SK-N-SH (cell line): ENCODE measurements around the gene BCAS4. TPM values are rescaled to one million over a fixed set of nuclear protein-coding genes. Genes with fewer than 3 reads are reported as not detected.

Experiments
- CTCF ChIA-PET: fragments of 300-600, 350-600 bp; formaldehyde crosslinking; extraction: SDS; loops from one replicate; lab custom pipeline; 2021; lab: Yijun Ruan, JAX
- POLR2A ChIA-PET: fragments of 350-600 bp; sonication (Branson Sonifier 250); formaldehyde crosslinking; extraction: SDS; loops from one replicate; lab custom pipeline; 2020; ENCODE audit warnings: antibody characterized with exemption, inconsistent platforms; lab: Yijun Ruan, JAX
- DNase-seq: peaks from one replicate; pipeline ENCODE4 v3.0.0; 2012
- H2AFZ ChIP-seq: fragments of 200-600 bp; sonication (generic); 2 replicates; pipeline ENCODE4 v1.8.1; 2016; ENCODE audit warnings: antibody characterized with exemption, mild to moderate bottlenecking, low read depth
- H3F3A ChIP-seq: fragments of 200-600 bp; sonication (generic); replicated peaks from 2 replicates; pipeline ENCODE3; 2016; ENCODE audit warnings: antibody characterized with exemption, mild to moderate bottlenecking; ENCODE audit not compliant: insufficient read depth
- H3K27ac ChIP-seq, 2 experiments: fragments of 200-500 bp in 1 of 2; fragments of 200-600 bp in 1 of 2; sonication (Bioruptor generic) in 1 of 2; sonication (generic), shearing (Covaris generic) in 1 of 2; 2 replicates each; pipeline versions ENCODE4 v1.5.1 to v1.6.1; 2014 to 2016; ENCODE audit warnings: low read depth in 2 of 2, inconsistent platforms in 1 of 2, low read length in 1 of 2, mild to moderate bottlenecking in 1 of 2, mixed read lengths in 1 of 2
- H3K27me3 ChIP-seq: fragments of 200-600 bp; sonication (generic), shearing (Covaris generic); 2 replicates; pipeline ENCODE4 v1.6.1; 2016; ENCODE audit warnings: mixed run types; ENCODE audit not compliant: insufficient read depth
- H3K36me3 ChIP-seq, 2 experiments: fragments of 200-500 bp in 1 of 2; fragments of 200-600 bp in 1 of 2; sonication (Bioruptor generic) in 1 of 2; sonication (generic) in 1 of 2; replicated peaks in 1 of 2; 2 replicates each; pipeline versions ENCODE3 to v1.5.1; 2014 to 2016; ENCODE audit warnings: low read length in 1 of 2, mild to moderate bottlenecking in 1 of 2; ENCODE audit not compliant: insufficient read depth in 2 of 2, control insufficient read depth in 1 of 2
- H3K4me1 ChIP-seq, 2 experiments: fragments of 200-500 bp in 1 of 2; fragments of 200-600 bp in 1 of 2; sonication (Bioruptor generic) in 1 of 2; sonication (generic), shearing (Covaris generic) in 1 of 2; 2 replicates each; pipeline versions ENCODE4 v1.5.1 to v1.6.1; 2014 to 2016; ENCODE audit warnings: low read depth in 1 of 2, low read length in 1 of 2, mixed run types in 1 of 2; ENCODE audit not compliant: insufficient read depth in 2 of 2, control insufficient read depth in 1 of 2
- H3K4me2 ChIP-seq: fragments of 200-600 bp; sonication (generic), shearing (Covaris generic); 2 replicates; pipeline ENCODE4 v1.6.1; 2017; ENCODE audit warnings: mixed run types
- H3K4me3 ChIP-seq, 2 experiments: fragments of 200-500 bp in 1 of 2; fragments of 200-600 bp in 1 of 2; sonication (Bioruptor generic) in 1 of 2; sonication (generic), shearing (Covaris generic) in 1 of 2; 2 replicates each; pipeline versions ENCODE4 v1.5.1 to v1.8.1; 2014 to 2016; ENCODE audit warnings: low read depth in 2 of 2, inconsistent platforms in 1 of 2, low read length in 1 of 2, mild to moderate bottlenecking in 1 of 2, mixed read lengths in 1 of 2, moderate library complexity in 1 of 2
- H3K79me2 ChIP-seq: fragments of 200-600 bp; sonication (generic); 2 replicates; pipeline ENCODE4 v1.8.1; 2017; ENCODE audit warnings: mild to moderate bottlenecking; ENCODE audit not compliant: insufficient read depth
- H3K9ac ChIP-seq: fragments of 200-600 bp; sonication (generic); 2 replicates; pipeline ENCODE4 v1.6.1; 2017; ENCODE audit warnings: mixed run types
- H3K9me2 ChIP-seq: fragments of 200-600 bp; sonication (generic); 2 replicates; pipeline ENCODE4 v1.6.1; 2017; ENCODE audit warnings: mixed run types
- H3K9me3 ChIP-seq: fragments of 200-600 bp; sonication (generic); 2 replicates; pipeline ENCODE4 v1.6.1; 2017; ENCODE audit warnings: mixed run types, mild to moderate bottlenecking, moderate library complexity
- H4K20me1 ChIP-seq: fragments of 200-600 bp; sonication (generic); 2 replicates; pipeline ENCODE4 v1.6.1; 2017; ENCODE audit warnings: mild to moderate bottlenecking, mixed run types; ENCODE audit not compliant: insufficient read depth
- CTCF ChIP-seq: fragments of 200-600 bp; sonication (generic); IDR thresholded peaks from 2 replicates; pipeline ENCODE4 v1.6.1; 2017; ENCODE audit warnings: antibody characterized with exemption, mild to moderate bottlenecking, moderate library complexity
- ELF1 ChIP-seq: IDR thresholded peaks from 2 replicates; pipeline ENCODE4 v1.4.0; 2012
- EZH2phosphoT487 ChIP-seq: fragments of 200-600 bp; sonication (generic); IDR thresholded peaks from 2 replicates; pipeline ENCODE4 v1.6.1; 2017; ENCODE audit warnings: low read depth, mixed run types, mild to moderate bottlenecking, antibody characterized with exemption, moderate library complexity, borderline replicate concordance
- FOXJ3 ChIP-seq: sonication (generic); formaldehyde crosslinking; IDR thresholded peaks from 2 replicates; pipeline ENCODE4 v1.5.1; 2020; ENCODE audit warnings: mild to moderate bottlenecking, missing genetic modification reagents
- FOXM1 ChIP-seq: IDR thresholded peaks from 2 replicates; pipeline ENCODE4 v1.4.0; 2012; ENCODE audit warnings: low read depth, mild to moderate bottlenecking
- IRF3 ChIP-seq: fragments of 150-350 bp; IDR thresholded peaks from 2 replicates; pipeline ENCODE4 v1.6.1; 2016; ENCODE audit warnings: mild to moderate bottlenecking, low read depth, low read length
- MAX ChIP-seq: IDR thresholded peaks from 2 replicates; pipeline ENCODE4 v1.4.0; 2012; ENCODE audit warnings: low read depth
- MXI1 ChIP-seq: IDR thresholded peaks from 2 replicates; pipeline ENCODE4 v1.6.1; 2012; ENCODE audit warnings: mild to moderate bottlenecking, low read depth, low read length, improper control_type of control experiment
- RAD21 ChIP-seq: IDR thresholded peaks from 2 replicates; pipeline ENCODE4 v1.6.1; 2012; ENCODE audit warnings: mild to moderate bottlenecking, low read length
- RCOR1 ChIP-seq: fragments of 150-350 bp; IDR thresholded peaks from 2 replicates; pipeline ENCODE4 v1.6.1; 2017; ENCODE audit warnings: antibody characterized with exemption, low read length
- REST ChIP-seq: IDR thresholded peaks from 2 replicates; pipeline ENCODE4 v1.6.1; 2012; ENCODE audit warnings: mild to moderate bottlenecking, low read depth, low read length, moderate library complexity
- RXRA ChIP-seq: IDR thresholded peaks from 2 replicates; pipeline ENCODE4 v1.4.0; 2012; ENCODE audit warnings: low read depth, mild to moderate bottlenecking, borderline replicate concordance
- SMC3 ChIP-seq: IDR thresholded peaks from 2 replicates; pipeline ENCODE4 v1.6.1; 2012; ENCODE audit warnings: low read depth, low read length, improper control_type of control experiment
- TAF1 ChIP-seq: IDR thresholded peaks from 2 replicates; pipeline ENCODE4 v1.6.1; 2012; ENCODE audit warnings: low read depth, mild to moderate bottlenecking, low read length, moderate library complexity, borderline replicate concordance
- ZBTB33 ChIP-seq: IDR thresholded peaks from 2 replicates; pipeline ENCODE4 v1.4.0; 2012; ENCODE audit warnings: low read depth, borderline replicate concordance
- WGBS: methylation state at CpG from one replicate; pipeline ENCODE4 v1.1.6; 2017; ENCODE audit warnings: low lambda C conversion rate; 5-methylcytosine and 5-hydroxymethylcytosine counted together
- polyA plus RNA-seq, 3 experiments: library from polyadenylated mRNA; depleted of rRNA; stranded (reverse); fragments of >200 nt; gene quantifications; 2 replicates each; pipeline ENCODE4 v1.2.3, GENCODE V29; 2012

BCAS4 gene
- polyA plus RNA-seq, 1 of the 3 experiments (the other 2 are of a cell fraction) = 43.8 TPM

GRCh38 chr20:50870561-50871161, 75.8 kb downstream of the BCAS4 start:
- ChIA-PET POLR2A (no interaction called here), CTCF (interaction anchor here (0.6 to 1.6 kb wide), 3 partner anchors 59 to 87 kb away, joined by 3 to 5 read pairs (median 4); no protein-coding TSS in a partner anchor)
- Histone ChIP-seq H3K27ac (no peak overlapping the region), H3K36me3 (no peaks in the 10 kb centered on the region), H3K9me2 (no peaks in the 10 kb centered on the region), H4K20me1 (no peaks in the 10 kb centered on the region), H3K4me3 (no peak overlapping the region), H2AFZ (no peak overlapping the region), H3K79me2 (no peaks in the 10 kb centered on the region), H3F3A (no peaks in the 10 kb centered on the region), H3K9ac (no peak overlapping the region), H3K27me3 (no peaks in the 10 kb centered on the region), H3K4me2 (no peak overlapping the region), H3K9me3 (no peaks in the 10 kb centered on the region), H3K4me1 (peaks cover 0 to 4% of the 10 kb centered on the region in 2 experiments; a peak in 1 of 4 replicates)
- 91% methylated on average over 12 of the region's 19 CpGs for WGBS
- DNase-seq = no peak
- TF ChIP-seq FOXJ3 (no peak), TAF1 (no peak)

GRCh38 chr20:50872560-50873425, 77.9 kb downstream of the BCAS4 start:
- ChIA-PET CTCF (interaction anchor here (0.6 to 2.2 kb wide), 5 partner anchors 28 to 690 kb away, joined by 3 to 8 read pairs (median 3); partner anchors contain the start of gene BCAS4), POLR2A (interaction anchor here (1.1 kb wide), 1 partner anchor 59 kb away, joined by 3 read pairs; the partner anchor contains the start of gene ADNP)
- no peaks in the 10 kb centered on the region; a peak in 1 of 4 replicates for H3K4me1 ChIP-seq
- H3K36me3 ChIP-seq = no peaks in the 10 kb centered on the region
- DNase-seq = no peak
- H2AFZ ChIP-seq = no peak overlapping the region
- H3K27ac ChIP-seq = no peak overlapping the region
- H3K27me3 ChIP-seq = no peaks in the 10 kb centered on the region
- H4K20me1 ChIP-seq = no peaks in the 10 kb centered on the region
- no peaks in the 10 kb centered on the region for H3F3A ChIP-seq
- H3K4me2 ChIP-seq = no peak overlapping the region
- H3K4me3 ChIP-seq = no peak overlapping the region
- H3K9me2 ChIP-seq = no peaks in the 10 kb centered on the region
- no peak overlapping the region for H3K9ac ChIP-seq
- WGBS = 94% methylated on average over 9 of the region's 16 CpGs
- H3K9me3 ChIP-seq = no peaks in the 10 kb centered on the region
- no peaks in the 10 kb centered on the region for H3K79me2 ChIP-seq
- TF ChIP-seq ZBTB33 (no peak), REST (no peak), RXRA (no peak), CTCF (no peak), IRF3 (no peak), MAX (no peak), RCOR1 (no peak), ELF1 (no peak), FOXM1 (no peak), TAF1 (no peak), EZH2phosphoT487 (no peak), RAD21 (no peak), SMC3 (no peak), MXI1 (no peak)
